Measurements from ENCODE around the gene PBX1. TPM values are rescaled to one million over a fixed set of nuclear protein-coding genes. Genes with fewer than 3 reads are reported as not detected.

PBX1 gene
- total RNA-seq, 1 donor from 2014 or later, result 44.2 TPM

GRCh38 chr1:164670786-164671185 lies 111.8 kb downstream of the PBX1 start:
- H3K36me3 Mint-ChIP-seq (ENCODE audit: low read depth, unreplicated experiment), result no peaks in the 10 kb centered on the region
- no peak for TF ChIP-seq CTCF (IDR thresholded peaks at IDR 0.05; ENCODE audit: unreplicated experiment)
- H3K4me3 Mint-ChIP-seq (ENCODE audit: unreplicated experiment), result no peak overlapping the region
- DNase-seq (ENCODE audit: low spot score), result no peak
- H3K27ac Mint-ChIP-seq (ENCODE audit: unreplicated experiment), result no peak overlapping the region
- peaks cover 3% of the 10 kb centered on the region for H3K4me1 Mint-ChIP-seq (ENCODE audit: unreplicated experiment)
- no peaks in the 10 kb centered on the region for H3K9me3 Mint-ChIP-seq (ENCODE audit: unreplicated experiment)
- peaks cover 2% of the 10 kb centered on the region for H3K27me3 Mint-ChIP-seq (ENCODE audit: unreplicated experiment)

GRCh38 chr1:164671323-164671965 lies 112.5 kb downstream of the PBX1 start:
- Mint-ChIP-seq H3K27me3 (ENCODE audit: unreplicated experiment) (peaks cover 2% of the 10 kb centered on the region), H3K27ac (ENCODE audit: unreplicated experiment) (no peak overlapping the region), H3K4me1 (ENCODE audit: unreplicated experiment) (peaks cover 3% of the 10 kb centered on the region), H3K9me3 (ENCODE audit: unreplicated experiment) (no peaks in the 10 kb centered on the region), H3K4me3 (ENCODE audit: unreplicated experiment) (no peak overlapping the region), H3K36me3 (ENCODE audit: low read depth, unreplicated experiment) (no peaks in the 10 kb centered on the region)
- no peak for TF ChIP-seq CTCF (IDR thresholded peaks at IDR 0.05; ENCODE audit: unreplicated experiment)
- DNase-seq (ENCODE audit: low spot score), result no peak

GRCh38 chr1:164671966-164672571 lies 113.1 kb downstream of the PBX1 start:
- DNase-seq (ENCODE audit: low spot score), result no peak
- H3K9me3 Mint-ChIP-seq (ENCODE audit: unreplicated experiment), result no peaks in the 10 kb centered on the region
- H3K27ac Mint-ChIP-seq (ENCODE audit: unreplicated experiment), result no peak overlapping the region
- no peaks in the 10 kb centered on the region for H3K36me3 Mint-ChIP-seq (ENCODE audit: low read depth, unreplicated experiment)
- TF ChIP-seq CTCF (IDR thresholded peaks at IDR 0.05; ENCODE audit: unreplicated experiment), result no peak
- H3K27me3 Mint-ChIP-seq (ENCODE audit: unreplicated experiment), result peaks cover 2% of the 10 kb centered on the region
- peaks cover 3% of the 10 kb centered on the region for H3K4me1 Mint-ChIP-seq (ENCODE audit: unreplicated experiment)
- no peak overlapping the region for H3K4me3 Mint-ChIP-seq (ENCODE audit: unreplicated experiment)

GRCh38 chr1:164672588-164672987 lies 113.6 kb downstream of the PBX1 start:
- no peak for TF ChIP-seq CTCF (IDR thresholded peaks at IDR 0.05; ENCODE audit: unreplicated experiment)
- Mint-ChIP-seq H3K9me3 (ENCODE audit: unreplicated experiment) (no peaks in the 10 kb centered on the region), H3K27ac (ENCODE audit: unreplicated experiment) (no peak overlapping the region), H3K4me1 (ENCODE audit: unreplicated experiment) (peaks cover 3% of the 10 kb centered on the region), H3K27me3 (ENCODE audit: unreplicated experiment) (peaks cover 4% of the 10 kb centered on the region), H3K36me3 (ENCODE audit: low read depth, unreplicated experiment) (no peaks in the 10 kb centered on the region), H3K4me3 (ENCODE audit: unreplicated experiment) (no peak overlapping the region)
- no peak for DNase-seq (ENCODE audit: low spot score)

- no peaks in the 10 kb centered on the region for H3K36me3 Mint-ChIP-seq (ENCODE audit: low read depth, unreplicated experiment)
- H3K9me3 Mint-ChIP-seq (ENCODE audit: unreplicated experiment), result no peaks in the 10 kb centered on the region
- H3K27me3 Mint-ChIP-seq (ENCODE audit: unreplicated experiment), result peaks cover 4% of the 10 kb centered on the region
- TF ChIP-seq CTCF (IDR thresholded peaks at IDR 0.05; ENCODE audit: unreplicated experiment), result peak; percentile 95
- DNase-seq (ENCODE audit: low spot score), result peak; percentile 70
- no peak overlapping the region for H3K27ac Mint-ChIP-seq (ENCODE audit: unreplicated experiment)
- peaks cover 3% of the 10 kb centered on the region for H3K4me1 Mint-ChIP-seq (ENCODE audit: unreplicated experiment)
- H3K4me3 Mint-ChIP-seq (ENCODE audit: unreplicated experiment), result no peak overlapping the region
Observed at GRCh38 chr1:164673584-164674214, 114.7 kb downstream of the PBX1 start.
